Hematopoietic multipotent progenitor cell treated with erythropoietin and hydrocortisone succinate and interleukin-3 and kit ligand, for 15 days (in vitro differentiated cells): Measurements from ENCODE around the gene PLCG2.
"Not testable (repeated sequence)": the region's sequence is repeated elsewhere in the genome, so short reads cannot be mapped to it uniquely, and the experiment has no call there.

Experiments
- DNase-seq: peaks from one replicate; pipeline ENCODE4 v3.0.0-alpha.2; 2015; ENCODE audit warnings: low spot score

The PLCG2 gene

GRCh38 chr16:81938326-81939163 lies 159.5 kb downstream of the PLCG2 start:
- no peak for DNase-seq

- DNase-seq = no peak
These were observed 160.3 kb downstream of the PLCG2 start for GRCh38 chr16:81939164-81940056.

GRCh38 chr16:81940781-81941560 lies 161.9 kb downstream of the PLCG2 start:
- DNase-seq = no peak

DNA sequence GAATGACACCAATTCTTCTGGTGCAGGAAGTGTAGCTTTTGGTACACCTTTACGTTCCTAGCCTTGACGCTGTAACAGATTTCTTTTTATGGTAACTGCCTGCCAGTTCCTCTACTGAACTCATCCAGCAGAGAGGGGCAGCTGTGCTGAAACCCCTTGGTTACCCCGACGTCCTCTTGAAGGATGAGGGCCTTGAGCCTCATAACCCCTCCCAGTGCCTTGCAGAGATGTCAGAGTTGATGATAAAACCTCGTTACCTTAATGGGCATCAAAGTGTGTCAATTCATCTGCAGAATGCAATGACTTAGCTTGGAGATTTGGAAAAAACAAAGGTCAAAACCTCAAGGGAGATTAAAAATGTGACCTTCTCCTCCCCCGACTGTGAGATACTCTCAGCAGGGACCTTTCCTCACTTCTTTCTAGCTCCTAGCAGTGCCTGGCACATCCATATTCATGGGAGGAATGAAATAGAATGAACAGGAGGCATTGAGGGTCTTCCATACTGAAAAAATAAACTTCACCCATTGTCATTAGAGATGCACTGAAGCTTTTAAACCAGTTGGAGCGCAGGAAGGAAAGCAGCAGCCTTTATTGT lies 163.0 kb downstream of the PLCG2 start:
- DNase-seq = no peak

GRCh38 chr16:81945665-81946064 lies 166.6 kb downstream of the PLCG2 start:
- no peak for DNase-seq

DNA sequence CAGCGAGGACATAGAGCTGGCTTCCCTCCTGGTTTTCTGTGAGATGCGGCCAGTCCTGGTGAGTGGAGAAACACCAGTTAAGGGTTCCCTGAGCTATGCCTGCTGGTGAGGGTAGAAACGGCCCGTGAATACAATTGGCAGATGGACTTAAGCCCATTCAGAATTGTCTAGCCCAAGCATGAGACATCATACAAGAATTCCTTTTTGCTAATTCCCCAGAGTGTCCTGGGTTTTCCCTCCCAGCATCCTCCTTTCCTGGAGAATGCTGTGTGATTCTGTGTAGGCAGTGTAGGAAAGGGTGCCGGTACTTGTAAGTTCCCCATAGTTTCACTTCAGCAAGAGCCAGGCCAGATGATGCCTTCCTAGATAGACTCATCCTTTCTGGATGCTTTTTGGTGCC lies 167.1 kb downstream of the PLCG2 start:
- no peak for DNase-seq

- no peak for DNase-seq
These were observed 172.5 kb downstream of the PLCG2 start for GRCh38 chr16:81951564-81951963.

DNA sequence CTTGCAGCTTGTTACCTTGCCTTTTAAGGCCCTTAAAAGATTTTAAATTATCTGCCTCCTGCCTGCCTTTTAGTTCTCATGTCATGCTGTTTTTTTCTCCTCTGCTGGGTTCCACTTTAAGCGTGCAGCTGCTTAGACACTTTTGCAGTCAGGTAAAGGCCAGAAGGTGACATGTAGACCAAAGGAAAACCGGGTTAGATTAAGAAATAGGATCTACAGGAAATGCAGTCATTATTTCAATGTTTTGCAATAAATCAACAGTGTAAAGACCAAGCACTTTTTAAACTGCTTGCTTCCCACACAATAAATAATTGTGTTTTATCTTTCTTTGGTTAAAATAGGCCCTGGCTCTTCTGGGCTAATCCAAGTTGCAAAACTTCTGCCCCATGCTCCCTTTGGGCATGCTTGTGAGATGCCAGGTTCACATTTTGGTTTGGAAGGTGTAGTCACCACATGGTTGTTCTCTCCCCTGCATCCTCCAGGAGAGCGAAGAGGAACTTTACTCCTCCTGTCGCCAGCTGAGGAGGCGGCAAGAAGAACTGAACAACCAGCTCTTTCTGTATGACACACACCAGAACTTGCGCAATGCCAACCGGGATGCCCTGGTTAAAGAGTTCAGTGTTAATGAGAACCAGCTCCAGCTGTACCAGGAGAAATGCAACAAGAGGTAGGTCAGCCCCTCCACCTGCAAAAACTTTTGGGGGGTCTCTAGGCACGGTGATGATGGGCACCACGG lies 177.3 kb downstream of the PLCG2 start:
- no peak for DNase-seq

GRCh38 chr16:81964808-81965207 lies 185.7 kb downstream of the PLCG2 start:
- DNase-seq = no peak

- no peak for DNase-seq
These were observed 188.3 kb downstream of the PLCG2 start for GRCh38 chr16:81967358-81967757.

DNA sequence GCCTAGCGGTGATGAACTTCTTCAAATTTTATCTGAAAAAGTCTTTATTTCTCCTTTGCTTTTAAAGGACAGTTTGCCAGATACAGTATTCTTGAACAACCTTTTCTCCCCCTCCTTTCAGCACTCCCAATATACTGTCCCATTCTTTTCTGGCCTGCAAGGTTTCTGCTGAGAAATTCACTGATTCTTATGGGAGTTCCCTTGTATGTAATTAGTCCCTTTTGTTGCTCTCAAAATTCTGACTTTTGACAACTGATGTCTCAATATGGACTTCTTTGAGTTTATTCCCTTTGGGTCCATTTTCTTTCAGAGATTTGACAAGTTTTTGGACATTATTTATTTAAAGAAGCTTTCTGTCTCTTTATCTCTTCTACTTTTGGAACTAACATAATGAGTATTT lies 192.8 kb downstream of the PLCG2 start:
- DNase-seq = no peak

GRCh38 chr16:81973737-81974136 lies 194.6 kb downstream of the PLCG2 start:
- no peak for DNase-seq

DNA sequence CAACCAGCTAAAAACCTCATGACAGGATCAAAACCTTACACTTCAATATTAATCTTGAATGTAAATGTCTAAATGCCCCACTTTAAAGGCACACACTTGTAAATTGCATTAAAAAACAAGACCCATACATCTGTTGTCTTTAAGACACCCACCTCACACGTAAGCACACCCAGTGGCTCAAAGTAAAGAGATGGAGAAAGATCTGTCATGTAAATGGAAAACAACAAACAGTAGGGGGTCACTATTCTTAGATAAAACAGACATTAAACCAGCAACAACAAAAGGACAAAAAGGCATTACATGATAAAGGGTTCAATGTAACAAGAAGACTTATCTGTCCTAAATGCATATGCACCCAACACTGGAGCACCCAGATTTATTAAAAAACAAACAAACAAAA lies 196.5 kb downstream of the PLCG2 start:
- DNase-seq = no peak

DNA sequence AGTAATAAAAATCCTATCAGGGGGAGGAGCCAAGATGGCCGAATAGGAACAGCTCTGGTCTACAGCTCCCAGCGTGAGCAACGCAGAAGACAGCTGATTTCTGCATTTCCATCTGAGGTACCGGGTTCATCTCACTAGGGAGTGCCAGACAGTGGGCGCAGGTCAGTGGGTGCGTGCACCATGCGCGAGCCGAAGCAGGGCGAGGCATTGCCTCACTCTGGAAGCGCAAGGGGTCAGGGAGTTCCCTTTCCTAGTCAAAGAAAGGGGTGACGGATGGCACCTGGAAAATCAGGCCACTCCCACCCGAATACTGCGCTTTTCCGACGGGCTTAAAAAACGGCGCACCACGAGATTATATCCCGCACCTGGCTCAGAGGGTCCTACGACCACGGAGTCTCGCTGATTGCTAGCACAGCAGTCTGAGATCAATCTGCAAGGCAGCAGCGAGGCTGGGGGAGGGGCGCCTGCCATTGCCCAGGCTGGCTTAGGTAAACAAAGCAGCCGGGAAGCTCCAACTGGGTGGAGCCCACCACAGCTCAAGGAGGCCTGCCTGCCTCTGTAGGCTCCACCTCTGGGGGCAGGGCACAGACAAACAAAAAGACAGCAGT lies 198.3 kb downstream of the PLCG2 start:
- not testable (repeated sequence) for DNase-seq

DNA sequence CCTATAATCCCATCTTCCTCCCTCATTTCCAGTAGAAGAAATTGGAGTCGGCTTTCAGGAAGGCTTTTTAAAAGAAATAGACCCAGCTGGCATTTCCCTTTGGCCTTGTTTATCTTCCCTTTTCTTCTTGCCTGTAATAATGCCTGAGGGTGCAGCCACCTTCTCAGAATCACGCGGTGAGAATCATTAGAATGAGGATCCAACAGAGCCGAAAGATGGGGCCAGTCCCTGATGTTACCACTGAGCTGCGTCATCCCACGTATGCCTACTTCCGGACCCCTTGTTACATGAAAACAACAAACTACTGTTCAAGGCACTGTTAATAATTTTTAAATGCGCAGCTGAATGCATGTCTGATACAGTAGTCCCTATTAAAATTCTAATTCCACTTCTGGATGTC lies 208.0 kb downstream of the PLCG2 start:
- DNase-seq = no peak

DNA sequence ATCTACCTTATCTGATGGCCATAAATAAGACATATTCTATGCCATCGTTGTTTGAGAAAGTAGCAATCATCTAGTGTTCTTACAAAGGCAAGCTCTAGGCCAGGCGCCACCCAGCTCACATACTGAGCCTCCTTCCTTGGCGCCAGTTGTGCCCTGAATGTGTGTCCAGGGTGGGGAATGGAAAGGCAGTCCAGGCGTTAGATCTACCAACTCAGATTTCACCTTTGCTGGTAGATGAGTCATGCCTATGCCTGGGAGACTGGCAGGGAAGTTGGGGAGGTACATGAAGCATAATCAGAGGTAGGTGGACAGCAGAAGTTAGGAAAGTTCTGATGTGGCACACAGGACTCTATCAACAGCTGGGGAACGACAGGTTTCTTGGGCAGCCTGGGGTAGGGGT lies 208.6 kb downstream of the PLCG2 start:
- DNase-seq = no peak

DNA sequence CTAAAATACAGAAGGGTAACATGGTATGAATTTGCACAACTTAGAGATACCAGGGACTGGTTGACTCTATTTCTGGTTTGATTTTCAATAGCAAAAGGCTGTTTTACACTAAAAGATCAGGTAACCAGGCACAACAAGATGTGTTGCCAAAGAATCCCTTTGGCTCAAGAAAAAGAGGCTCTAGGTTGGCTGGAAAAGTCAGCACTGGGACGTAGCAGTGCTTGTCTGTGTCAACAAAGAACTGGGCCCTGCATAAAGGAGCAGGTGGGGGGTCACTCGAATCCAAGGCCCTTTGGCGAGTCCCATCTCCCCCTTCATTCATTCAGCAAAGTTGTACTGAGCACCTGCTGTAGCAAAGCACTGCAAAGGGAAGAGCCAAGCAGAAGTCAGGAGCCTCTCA lies 213.8 kb downstream of the PLCG2 start:
- DNase-seq = no peak

DNA sequence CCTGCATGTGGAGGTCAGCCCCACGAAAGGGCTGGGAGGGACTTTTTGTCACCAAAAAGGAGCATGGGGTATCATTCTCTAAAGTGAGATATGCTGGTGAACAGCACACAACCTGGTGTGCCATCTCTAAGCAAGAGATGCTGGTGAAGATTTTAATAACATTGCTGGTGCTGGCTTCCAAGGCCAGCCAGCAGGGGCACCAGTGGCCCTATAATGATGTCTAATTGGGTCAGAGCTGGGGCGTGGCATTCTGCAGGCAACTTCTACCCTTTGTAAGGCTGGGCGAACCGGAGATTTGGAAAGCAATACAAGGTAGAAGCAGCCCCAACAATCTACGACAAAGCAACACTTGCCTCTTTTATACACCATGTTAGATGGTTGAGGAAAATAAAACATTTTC lies 215.4 kb downstream of the PLCG2 start:
- no peak for DNase-seq

DNA sequence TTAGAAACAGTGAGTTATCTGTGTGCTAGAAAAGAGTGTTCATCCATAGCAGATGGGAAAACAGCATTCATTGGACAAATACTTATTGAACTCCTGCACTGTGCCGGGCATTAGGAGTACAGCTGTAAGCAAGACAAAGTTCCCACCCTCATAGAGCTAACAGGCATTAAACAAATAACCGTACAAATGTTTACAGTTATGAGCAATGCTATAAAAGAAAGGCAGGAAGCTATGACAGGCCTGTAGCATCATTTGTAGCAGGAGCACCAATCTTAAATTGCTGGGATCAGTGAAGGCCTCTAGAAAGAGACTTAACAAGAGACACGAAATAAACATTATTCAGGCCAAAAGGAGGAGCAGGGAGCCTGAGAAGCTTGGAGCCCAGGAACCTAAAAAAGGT lies 216.6 kb downstream of the PLCG2 start:
- no peak for DNase-seq

- DNase-seq = no peak
These were observed 217.8 kb downstream of the PLCG2 start for GRCh38 chr16:81996664-81997509.
